ENCODE results near the gene ZBTB40.

ZBTB40 gene

GRCh38 chr1:22451702-22452480 is at the start of gene ZBTB40:
ZBTB40 (plus strand) TSS chr1:22451851; CDS start chr1:22489949, 38,098 bp downstream.
- Mint-ChIP-seq H3K36me3 (peaks cover 9% of the 10 kb centered on the region), H3K4me3 (peak within 1 kb of the TSS; percentile 87), H3K4me1 (peaks cover 46% of the 10 kb centered on the region), H3K27ac (peak within 1 kb of the TSS; percentile 96), H3K9me3 (peaks cover 2% of the 10 kb centered on the region)
- ATAC-seq (peak; percentile 95), DNase-seq (ENCODE audit: low spot score in 2 of 2) (peak; percentile 85 to 95)

- DNase-seq (ENCODE audit: low spot score in 2 of 2) (no peak), ATAC-seq (peak; percentile 24)
- Mint-ChIP-seq H3K4me1 (peaks cover 6% of the 10 kb centered on the region), H3K9me3 (no peaks in the 10 kb centered on the region), H3K4me3 (no peak overlapping the region), H3K36me3 (no peaks in the 10 kb centered on the region), H3K27ac (no peak overlapping the region)
Observed at GRCh38 chr1:22402356-22403053, 49.1 kb upstream of the ZBTB40 start.

GRCh38 chr1:22404486-22404885 is 47.2 kb upstream of the ZBTB40 start:
- H3K9me3 Mint-ChIP-seq, result no peaks in the 10 kb centered on the region
- H3K27ac Mint-ChIP-seq, result no peak overlapping the region
- ATAC-seq (no peak), DNase-seq (ENCODE audit: low spot score in 2 of 2) (no peak)
- no peaks in the 10 kb centered on the region for H3K4me1 Mint-ChIP-seq
- H3K4me3 Mint-ChIP-seq, result no peak overlapping the region
- H3K36me3 Mint-ChIP-seq, result no peaks in the 10 kb centered on the region

GRCh38 chr1:22406722-22407495 is 44.7 kb upstream of the ZBTB40 start:
- DNase-seq (ENCODE audit: low spot score in 2 of 2) (no peak), ATAC-seq (no peak)
- Mint-ChIP-seq H3K27ac (no peak overlapping the region), H3K4me3 (no peak overlapping the region), H3K9me3 (no peaks in the 10 kb centered on the region), H3K4me1 (no peaks in the 10 kb centered on the region), H3K36me3 (no peaks in the 10 kb centered on the region)

GRCh38 chr1:22408230-22408629 is 43.4 kb upstream of the ZBTB40 start:
- Mint-ChIP-seq H3K36me3 (no peaks in the 10 kb centered on the region), H3K4me3 (no peak overlapping the region), H3K9me3 (no peaks in the 10 kb centered on the region), H3K4me1 (no peaks in the 10 kb centered on the region), H3K27ac (no peak overlapping the region)
- DNase-seq (ENCODE audit: low spot score in 2 of 2) (no peak), ATAC-seq (no peak)

- Mint-ChIP-seq H3K4me3 (no peak overlapping the region), H3K9me3 (no peaks in the 10 kb centered on the region), H3K27ac (no peak overlapping the region), H3K4me1 (no peaks in the 10 kb centered on the region), H3K36me3 (no peaks in the 10 kb centered on the region)
- ATAC-seq (no peak), DNase-seq (ENCODE audit: low spot score in 2 of 2) (no peak)
Observed at GRCh38 chr1:22410401-22410800, 41.2 kb upstream of the ZBTB40 start.

- Mint-ChIP-seq H3K4me1 (no peaks in the 10 kb centered on the region), H3K36me3 (no peaks in the 10 kb centered on the region), H3K4me3 (no peak overlapping the region), H3K27ac (no peak overlapping the region), H3K9me3 (no peaks in the 10 kb centered on the region)
- no peak for DNase-seq (ENCODE audit: low spot score in 2 of 2)
- ATAC-seq, result no peak
Observed at GRCh38 chr1:22410928-22411495, 40.6 kb upstream of the ZBTB40 start.

- Mint-ChIP-seq H3K4me1 (no peaks in the 10 kb centered on the region), H3K9me3 (no peaks in the 10 kb centered on the region), H3K36me3 (no peaks in the 10 kb centered on the region), H3K27ac (no peak overlapping the region), H3K4me3 (no peak overlapping the region)
- no peak for DNase-seq (ENCODE audit: low spot score in 2 of 2)
- no peak for ATAC-seq
Observed at GRCh38 chr1:22411589-22411988, 40.1 kb upstream of the ZBTB40 start.

GRCh38 chr1:22412932-22413727 is 38.5 kb upstream of the ZBTB40 start:
- no peaks in the 10 kb centered on the region for H3K36me3 Mint-ChIP-seq
- no peaks in the 10 kb centered on the region for H3K9me3 Mint-ChIP-seq
- no peak for ATAC-seq
- no peak overlapping the region for H3K4me3 Mint-ChIP-seq
- H3K4me1 Mint-ChIP-seq, result no peaks in the 10 kb centered on the region
- no peak overlapping the region for H3K27ac Mint-ChIP-seq
- no peak for DNase-seq (ENCODE audit: low spot score in 2 of 2)

GRCh38 chr1:22413799-22414198 is 37.9 kb upstream of the ZBTB40 start:
- no peak overlapping the region for H3K4me3 Mint-ChIP-seq
- ATAC-seq (no peak), DNase-seq (ENCODE audit: low spot score in 2 of 2) (no peak)
- H3K27ac Mint-ChIP-seq, result no peak overlapping the region
- H3K36me3 Mint-ChIP-seq, result no peaks in the 10 kb centered on the region
- H3K9me3 Mint-ChIP-seq, result no peaks in the 10 kb centered on the region
- no peaks in the 10 kb centered on the region for H3K4me1 Mint-ChIP-seq

GRCh38 chr1:22414244-22414751 is 37.4 kb upstream of the ZBTB40 start:
- Mint-ChIP-seq H3K9me3 (no peaks in the 10 kb centered on the region), H3K36me3 (no peaks in the 10 kb centered on the region), H3K4me3 (no peak overlapping the region), H3K4me1 (no peaks in the 10 kb centered on the region), H3K27ac (no peak overlapping the region)
- no peak for DNase-seq (ENCODE audit: low spot score in 2 of 2)
- ATAC-seq, result no peak

GRCh38 chr1:22415489-22415888 is 36.2 kb upstream of the ZBTB40 start:
- H3K27ac Mint-ChIP-seq, result no peak overlapping the region
- H3K4me3 Mint-ChIP-seq, result no peak overlapping the region
- no peak for ATAC-seq
- no peak for DNase-seq (ENCODE audit: low spot score in 2 of 2)
- H3K9me3 Mint-ChIP-seq, result no peaks in the 10 kb centered on the region
- no peaks in the 10 kb centered on the region for H3K4me1 Mint-ChIP-seq
- H3K36me3 Mint-ChIP-seq, result no peaks in the 10 kb centered on the region

- no peaks in the 10 kb centered on the region for H3K4me1 Mint-ChIP-seq
- H3K4me3 Mint-ChIP-seq, result no peak overlapping the region
- no peaks in the 10 kb centered on the region for H3K36me3 Mint-ChIP-seq
- ATAC-seq (peak; percentile 80), DNase-seq (ENCODE audit: low spot score in 2 of 2) (peak; percentile 66 to 86)
- H3K27ac Mint-ChIP-seq, result no peak overlapping the region
- H3K9me3 Mint-ChIP-seq, result no peaks in the 10 kb centered on the region
Observed at GRCh38 chr1:22416555-22417454, 34.8 kb upstream of the ZBTB40 start.

GRCh38 chr1:22417466-22417865 is 34.2 kb upstream of the ZBTB40 start:
- no peak overlapping the region for H3K27ac Mint-ChIP-seq
- H3K9me3 Mint-ChIP-seq, result no peaks in the 10 kb centered on the region
- DNase-seq (ENCODE audit: low spot score in 2 of 2) (no peak), ATAC-seq (no peak)
- no peaks in the 10 kb centered on the region for H3K36me3 Mint-ChIP-seq
- H3K4me1 Mint-ChIP-seq, result no peaks in the 10 kb centered on the region
- H3K4me3 Mint-ChIP-seq, result no peak overlapping the region
